ENCODE measurements around the gene PRRC2C. TPM values are rescaled to one million over a fixed set of nuclear protein-coding genes. Genes with fewer than 3 reads are reported as not detected.
"Not testable (repeated sequence)": the region's sequence is repeated elsewhere in the genome, so short reads cannot be mapped to it uniquely, and the experiment has no call there.

Gene PRRC2C
- total RNA-seq (2022) = 296 and 298 TPM in 2 replicates
- percentile 98 among the genes with signal in this experiment for Bru-seq, nascent RNA
- percentile 99 among the genes with signal in this experiment for BruChase-seq, experiment 1, labeled RNA remaining after a 6-hour chase
- BruChase-seq, experiment 2, labeled RNA remaining after a 2-hour chase = percentile 98 among the genes with signal in this experiment
- long read RNA-seq, partial matches to known transcripts = 47 of 88 reads
- long read RNA-seq, other reads (novel, unspliced or antisense) = 41 of 88 reads

DNA sequence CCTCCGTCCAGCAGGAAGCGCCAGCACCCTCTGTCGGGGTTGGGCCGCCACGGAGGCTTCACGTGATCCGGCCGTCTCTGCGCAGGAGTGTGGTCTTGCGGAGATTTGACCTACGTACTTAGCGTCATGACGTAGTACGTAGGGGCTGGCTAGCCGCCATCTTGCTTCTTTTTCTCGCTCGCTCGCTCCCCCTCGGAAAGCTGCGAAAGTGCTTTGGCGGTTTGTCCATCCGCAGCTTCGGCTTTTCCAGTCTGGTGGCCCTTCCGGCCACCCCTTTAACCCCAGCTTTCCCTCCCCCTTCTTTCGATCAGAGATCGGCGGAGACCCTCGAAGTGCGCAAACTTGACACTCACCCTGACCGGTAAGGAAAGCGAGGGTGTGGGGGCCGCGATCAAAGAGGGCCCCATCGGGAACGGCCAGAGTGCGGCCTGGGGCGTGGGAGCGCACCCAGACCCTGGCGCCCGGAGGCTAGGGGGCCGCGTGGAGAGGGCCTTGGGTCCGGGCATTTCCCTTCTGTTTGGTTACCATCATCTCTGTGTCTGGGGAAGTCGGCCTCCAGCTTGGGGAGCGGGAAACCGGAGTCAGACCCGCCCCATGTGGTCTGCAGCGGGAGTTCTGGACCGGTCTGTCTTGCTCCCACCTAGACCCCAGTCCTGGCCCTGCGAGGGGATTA is at the start of gene PRRC2C:
TSS of gene PRRC2C (plus strand) at position 156 of the 673 bp plus-strand sequence. CDS start 26,559 bp downstream, outside the sequence.
- Mint-ChIP-seq H3K4me3 (ENCODE audit: unreplicated experiment) (peak within 1 kb of the TSS; percentile 80), H3K36me3 (ENCODE audit: insufficient read depth, unreplicated experiment) (peaks cover 21% of the 10 kb centered on the region), H3K27ac (ENCODE audit: low read depth, unreplicated experiment) (peak within 1 kb of the TSS; percentile 92), H3K27me3 (ENCODE audit: insufficient read depth, unreplicated experiment) (no peaks in the 10 kb centered on the region), H3K9me3 (ENCODE audit: unreplicated experiment) (no peaks in the 10 kb centered on the region), H3K4me1 (ENCODE audit: insufficient read depth, unreplicated experiment) (peaks cover 38% of the 10 kb centered on the region)
- ChIA-PET CTCF (interaction anchor here (0.6 to 5.4 kb wide), 58 partner anchors 9 to 1691 kb away, joined by 3 to 79 read pairs (median 4); partner anchors contain the start of genes FMO4 and METTL18), POLR2A (interaction anchor here (0.6 to 3.4 kb wide), 42 partner anchors 9 to 1592 kb away, joined by 3 to 38 read pairs (median 4); partner anchors contain the start of genes FMO4, METTL13, SCYL3 and VAMP4)
- BruUV-seq (replicated peaks) = no TSS peak
- intact Hi-C loops (cut with micrococcal nuclease) = loop anchor here (1.0 to 10.0 kb wide), 8 partner anchors 47 to 521 kb away; partner anchors contain the start of genes FMO4 and VAMP4
- peak; percentile 71 for TF ChIP-seq CTCF (IDR thresholded peaks at IDR 0.05; ENCODE audit: unreplicated experiment)
- DNase-seq (ENCODE audit: unreplicated experiment) = peak; percentile 100

DNA sequence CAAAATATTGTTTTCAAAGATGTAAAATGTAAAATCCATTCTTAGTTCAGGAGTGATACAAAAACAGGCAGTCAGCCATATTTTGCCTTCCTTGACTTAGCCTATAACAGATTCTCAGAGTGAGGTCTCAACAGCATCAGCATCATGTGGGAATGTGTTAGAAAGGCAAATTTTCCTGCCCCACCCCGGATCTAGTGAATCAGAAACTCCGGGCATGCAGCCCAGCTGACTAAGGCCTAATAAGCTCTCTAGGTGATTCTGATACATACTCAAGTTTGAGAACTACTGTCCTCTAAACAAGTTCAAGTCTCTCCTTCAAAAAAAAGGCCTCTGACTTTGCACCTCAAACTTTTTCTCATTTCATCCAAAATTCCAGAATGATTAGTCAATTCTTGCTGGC is 46.9 kb upstream of the PRRC2C start:
- TF ChIP-seq CTCF (IDR thresholded peaks at IDR 0.05; ENCODE audit: unreplicated experiment) = no peak
- Mint-ChIP-seq H3K9me3 (ENCODE audit: unreplicated experiment) (no peaks in the 10 kb centered on the region), H3K36me3 (ENCODE audit: insufficient read depth, unreplicated experiment) (no peaks in the 10 kb centered on the region), H3K27me3 (ENCODE audit: insufficient read depth, unreplicated experiment) (no peaks in the 10 kb centered on the region), H3K27ac (ENCODE audit: low read depth, unreplicated experiment) (peak overlapping the region; percentile 88), H3K4me1 (ENCODE audit: insufficient read depth, unreplicated experiment) (peaks cover 31% of the 10 kb centered on the region), H3K4me3 (ENCODE audit: unreplicated experiment) (no peak overlapping the region)
- intact Hi-C loops (cut with micrococcal nuclease) = loop anchor here (1.0 to 10.0 kb wide), 2 partner anchors 47 to 124 kb away; partner anchors contain the start of genes FMO4 and PRRC2C
- ChIA-PET CTCF (interaction anchor here (5.6 kb wide), 1 partner anchor 47 kb away, joined by 33 read pairs; the partner anchor contains the start of gene PRRC2C), POLR2A (interaction anchor here (0.6 to 3.3 kb wide), 5 partner anchors 14 to 47 kb away, joined by 3 to 38 read pairs (median 5); partner anchors contain the start of gene PRRC2C)
- no TSS peak for BruUV-seq (replicated peaks)
- peak; percentile 99 for DNase-seq (ENCODE audit: unreplicated experiment)

GRCh38 chr1:171440201-171440600 is 45.1 kb upstream of the PRRC2C start:
- H3K36me3 Mint-ChIP-seq (ENCODE audit: insufficient read depth, unreplicated experiment); BruUV-seq (replicated peaks); DNase-seq (ENCODE audit: unreplicated experiment); H3K27me3 Mint-ChIP-seq (ENCODE audit: insufficient read depth, unreplicated experiment); H3K4me3 Mint-ChIP-seq (ENCODE audit: unreplicated experiment); H3K9me3 Mint-ChIP-seq (ENCODE audit: unreplicated experiment): not testable (repeated sequence)
- CTCF ChIA-PET = interaction anchor here (0.6 to 5.6 kb wide), 2 partner anchors 45 to 339 kb away, joined by 3 to 33 read pairs; partner anchors contain the start of gene PRRC2C
- Mint-ChIP-seq H3K27ac (ENCODE audit: low read depth, unreplicated experiment) (peak overlapping the region; percentile 78), H3K4me1 (ENCODE audit: insufficient read depth, unreplicated experiment) (peaks cover 19% of the 10 kb centered on the region)
- intact Hi-C loops (cut with micrococcal nuclease) = loop anchor here (2.0 kb wide), 1 partner anchor 29 kb away; no protein-coding TSS in a partner anchor
- POLR2A ChIA-PET = interaction anchor here (0.6 to 3.3 kb wide), 4 partner anchors 17 to 113 kb away, joined by 3 to 38 read pairs (median 4); partner anchors contain the start of gene PRRC2C

DNA sequence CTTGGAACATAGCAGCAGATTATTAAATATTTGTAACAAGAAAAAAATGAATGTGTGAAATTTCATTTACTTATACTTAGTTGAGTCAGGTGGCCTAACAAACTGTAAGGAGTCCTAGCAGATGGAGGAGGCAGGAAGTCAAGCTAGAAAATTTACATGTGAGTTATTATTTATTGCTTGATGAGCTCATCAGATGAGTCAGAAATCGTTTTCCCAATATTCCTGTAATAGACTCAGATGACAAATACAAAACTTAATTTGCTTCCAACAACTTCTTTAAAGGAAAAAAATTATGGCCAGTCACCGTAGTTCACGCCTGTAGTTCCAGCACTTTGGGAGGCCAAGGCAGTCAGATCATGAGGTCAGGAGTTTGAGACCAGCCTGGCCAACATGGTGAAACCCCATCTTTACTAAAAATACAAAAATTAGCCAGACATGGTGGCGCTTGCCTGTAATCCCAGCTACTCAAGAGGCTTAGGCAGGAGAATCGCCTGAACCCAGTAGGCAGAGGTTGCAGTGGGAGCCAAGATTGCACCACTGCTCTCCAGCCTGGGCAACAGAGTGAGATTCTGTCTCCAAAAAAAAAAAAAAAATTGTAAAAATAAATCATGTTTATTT is 43.9 kb upstream of the PRRC2C start:
- H3K36me3 Mint-ChIP-seq (ENCODE audit: insufficient read depth, unreplicated experiment); CTCF ChIA-PET; H3K4me3 Mint-ChIP-seq (ENCODE audit: unreplicated experiment); H3K9me3 Mint-ChIP-seq (ENCODE audit: unreplicated experiment); H3K27me3 Mint-ChIP-seq (ENCODE audit: insufficient read depth, unreplicated experiment): not testable (repeated sequence)
- peak; percentile 91 for DNase-seq (ENCODE audit: unreplicated experiment)
- intact Hi-C loops (cut with micrococcal nuclease) = loop anchor here (2.0 kb wide), 1 partner anchor 27 kb away; no protein-coding TSS in a partner anchor
- peaks cover 12% of the 10 kb centered on the region for H3K4me1 Mint-ChIP-seq (ENCODE audit: insufficient read depth, unreplicated experiment)
- BruUV-seq (replicated peaks) = TSS peak; percentile 80
- POLR2A ChIA-PET = interaction anchor here (0.6 to 1.8 kb wide), 10 partner anchors 9 to 97 kb away, joined by 3 to 13 read pairs (median 3); partner anchors contain the start of gene PRRC2C
- H3K27ac Mint-ChIP-seq (ENCODE audit: low read depth, unreplicated experiment) = peak overlapping the region; percentile 93
